ENCODE results near the gene ATF7IP2.
"Not testable (repeated sequence)": the region's sequence is repeated elsewhere in the genome, so short reads cannot be mapped to it uniquely, and the experiment has no call there.

ATF7IP2 gene, protein sequence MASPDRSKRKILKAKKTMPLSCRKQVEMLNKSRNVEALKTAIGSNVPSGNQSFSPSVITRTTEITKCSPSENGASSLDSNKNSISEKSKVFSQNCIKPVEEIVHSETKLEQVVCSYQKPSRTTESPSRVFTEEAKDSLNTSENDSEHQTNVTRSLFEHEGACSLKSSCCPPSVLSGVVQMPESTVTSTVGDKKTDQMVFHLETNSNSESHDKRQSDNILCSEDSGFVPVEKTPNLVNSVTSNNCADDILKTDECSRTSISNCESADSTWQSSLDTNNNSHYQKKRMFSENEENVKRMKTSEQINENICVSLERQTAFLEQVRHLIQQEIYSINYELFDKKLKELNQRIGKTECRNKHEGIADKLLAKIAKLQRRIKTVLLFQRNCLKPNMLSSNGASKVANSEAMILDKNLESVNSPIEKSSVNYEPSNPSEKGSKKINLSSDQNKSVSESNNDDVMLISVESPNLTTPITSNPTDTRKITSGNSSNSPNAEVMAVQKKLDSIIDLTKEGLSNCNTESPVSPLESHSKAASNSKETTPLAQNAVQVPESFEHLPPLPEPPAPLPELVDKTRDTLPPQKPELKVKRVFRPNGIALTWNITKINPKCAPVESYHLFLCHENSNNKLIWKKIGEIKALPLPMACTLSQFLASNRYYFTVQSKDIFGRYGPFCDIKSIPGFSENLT

DNA sequence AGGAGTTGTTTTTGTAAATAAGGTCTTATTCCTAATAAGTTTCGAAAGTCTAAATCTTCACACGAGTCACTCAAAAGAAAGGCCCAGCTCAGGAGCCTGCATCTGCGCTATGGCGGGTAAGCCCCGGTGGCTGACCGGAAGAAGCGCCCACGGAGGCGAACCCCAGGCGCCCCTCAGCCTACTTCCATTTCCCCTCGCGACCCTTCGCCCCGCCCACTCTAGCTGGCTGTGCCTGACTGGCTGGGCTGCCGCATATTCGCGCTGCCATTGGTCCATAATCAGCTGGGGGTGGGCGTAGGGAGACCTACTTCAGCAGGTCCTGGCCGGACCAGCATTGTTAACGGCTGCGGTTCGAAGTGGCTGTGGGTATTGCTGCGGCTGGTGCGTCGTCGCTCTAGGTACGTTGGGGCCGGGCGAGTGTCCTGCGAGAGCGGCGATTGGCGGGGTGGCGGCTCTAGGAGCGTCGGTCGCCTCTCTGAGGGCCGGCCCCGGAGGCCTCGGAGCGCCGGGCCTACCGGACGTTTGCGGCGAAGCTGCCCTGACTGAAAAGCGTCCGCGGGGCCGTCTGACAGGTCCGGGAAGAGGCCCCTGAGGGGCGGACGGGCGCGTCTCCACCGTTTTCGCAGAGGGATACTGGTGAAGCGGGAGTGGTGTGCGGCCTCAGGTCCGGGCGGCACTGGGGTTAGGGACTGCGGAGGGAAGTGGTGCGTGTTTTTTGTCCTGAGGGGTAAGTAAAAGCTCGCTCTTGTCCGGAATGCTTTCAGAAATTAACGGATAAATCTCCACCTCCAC is at the start of gene ATF7IP2:
TSS of gene ATF7IP2 (plus strand) at position 337 of the 792 bp plus-strand sequence. CDS start 44,560 bp downstream, outside the sequence.
- Histone ChIP-seq H3K9ac (ENCODE audit: low read length) (peak within 1 kb of the TSS; percentile 85), H3K36me3 (ENCODE audit: control insufficient read depth, insufficient read depth, low read length) (no peaks in the 10 kb centered on the region), H3K9me3 (ENCODE audit: control insufficient read depth, low read length) (no peaks in the 10 kb centered on the region), H3K27me3 (ENCODE audit: control insufficient read depth, insufficient read depth, low read length) (no peaks in the 10 kb centered on the region), H3K4me1 (ENCODE audit: control insufficient read depth, insufficient read depth, low read length) (no peaks in the 10 kb centered on the region), H3K4me3 (ENCODE audit: low read length) (peak within 1 kb of the TSS; percentile 66)

DNA sequence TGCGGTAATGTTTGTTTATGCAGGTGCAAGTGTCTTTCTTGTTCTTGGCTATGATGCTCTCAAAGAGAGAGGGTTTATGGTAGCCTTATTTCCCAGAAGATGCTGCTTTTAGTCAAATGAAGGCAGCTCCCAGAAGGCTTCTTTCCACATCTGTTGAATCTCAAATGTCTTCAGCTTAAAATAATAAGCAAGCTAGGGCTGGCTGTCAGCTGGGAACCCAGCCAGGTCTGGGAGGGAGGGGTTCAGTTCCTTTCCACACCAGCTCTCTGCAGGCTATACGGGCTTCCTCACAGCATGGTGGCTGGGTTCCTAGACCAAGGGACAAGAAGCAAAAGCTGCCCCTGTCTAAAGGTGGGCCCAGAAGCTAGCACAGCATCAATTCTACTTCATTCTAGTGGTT is 47.4 kb upstream of the ATF7IP2 start:
- peaks cover 21% of the 10 kb centered on the region for H3K4me1 ChIP-seq (ENCODE audit: control insufficient read depth, insufficient read depth, low read length)
- no peak overlapping the region for H3K4me3 ChIP-seq (ENCODE audit: low read length)
- peaks cover 30% of the 10 kb centered on the region for H3K9me3 ChIP-seq (ENCODE audit: control insufficient read depth, low read length)
- H3K9ac ChIP-seq (ENCODE audit: low read length), result no peak overlapping the region
- H3K27me3 ChIP-seq (ENCODE audit: control insufficient read depth, insufficient read depth, low read length), result no peaks in the 10 kb centered on the region
- H3K36me3 ChIP-seq (ENCODE audit: control insufficient read depth, insufficient read depth, low read length), result no peaks in the 10 kb centered on the region

DNA sequence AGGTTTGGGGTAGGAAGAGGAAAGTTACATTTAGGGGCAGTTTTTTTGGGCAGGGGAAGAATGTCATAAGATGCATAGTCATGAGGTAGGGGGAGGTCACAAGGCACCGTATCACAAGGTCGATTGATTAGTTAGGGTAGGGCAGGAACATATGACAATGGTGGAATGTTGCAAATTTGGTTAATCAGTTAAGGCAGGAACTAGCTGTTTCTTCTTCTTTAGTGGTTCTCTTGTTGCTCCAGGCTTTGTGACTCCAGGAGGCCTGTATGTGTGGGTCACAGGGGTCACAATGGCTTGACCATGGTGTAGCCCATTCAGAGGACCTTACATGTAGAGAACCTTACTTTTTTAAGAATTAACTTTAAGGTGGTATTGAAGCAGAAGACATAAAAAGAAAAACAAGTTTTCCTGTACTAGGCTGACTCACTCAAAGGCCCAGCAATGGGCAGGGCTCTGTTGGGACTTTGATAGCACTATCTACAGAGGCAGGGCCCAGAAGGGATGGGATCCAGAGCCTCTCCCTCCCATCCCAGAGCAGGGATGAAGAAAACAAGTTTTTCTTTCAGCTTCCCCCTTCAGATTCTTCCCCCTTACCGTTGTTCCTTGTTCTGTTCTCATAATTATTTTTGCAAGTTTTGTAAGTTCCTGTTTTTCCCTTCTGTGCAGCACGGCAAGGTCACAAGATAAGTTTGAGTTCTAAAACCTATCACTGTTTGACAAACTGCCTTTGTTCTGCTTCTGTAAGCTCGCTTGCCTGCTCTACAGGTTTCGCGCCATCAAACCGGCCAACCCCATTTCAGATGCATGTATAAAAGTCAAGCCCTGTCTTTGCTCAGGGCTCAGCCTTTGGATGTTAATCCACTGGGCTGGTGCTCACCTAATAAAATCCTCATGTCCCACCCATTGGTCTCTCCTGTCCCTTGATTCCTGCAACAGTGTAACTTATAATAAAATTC is 45.8 kb upstream of the ATF7IP2 start:
- H3K9ac ChIP-seq (ENCODE audit: low read length), result no peak overlapping the region
- peaks cover 5% of the 10 kb centered on the region for H3K4me1 ChIP-seq (ENCODE audit: control insufficient read depth, insufficient read depth, low read length)
- no peaks in the 10 kb centered on the region for H3K27me3 ChIP-seq (ENCODE audit: control insufficient read depth, insufficient read depth, low read length)
- H3K36me3 ChIP-seq (ENCODE audit: control insufficient read depth, insufficient read depth, low read length), result no peaks in the 10 kb centered on the region
- no peak overlapping the region for H3K4me3 ChIP-seq (ENCODE audit: low read length)
- H3K9me3 ChIP-seq (ENCODE audit: control insufficient read depth, low read length), result peaks cover 30% of the 10 kb centered on the region

DNA sequence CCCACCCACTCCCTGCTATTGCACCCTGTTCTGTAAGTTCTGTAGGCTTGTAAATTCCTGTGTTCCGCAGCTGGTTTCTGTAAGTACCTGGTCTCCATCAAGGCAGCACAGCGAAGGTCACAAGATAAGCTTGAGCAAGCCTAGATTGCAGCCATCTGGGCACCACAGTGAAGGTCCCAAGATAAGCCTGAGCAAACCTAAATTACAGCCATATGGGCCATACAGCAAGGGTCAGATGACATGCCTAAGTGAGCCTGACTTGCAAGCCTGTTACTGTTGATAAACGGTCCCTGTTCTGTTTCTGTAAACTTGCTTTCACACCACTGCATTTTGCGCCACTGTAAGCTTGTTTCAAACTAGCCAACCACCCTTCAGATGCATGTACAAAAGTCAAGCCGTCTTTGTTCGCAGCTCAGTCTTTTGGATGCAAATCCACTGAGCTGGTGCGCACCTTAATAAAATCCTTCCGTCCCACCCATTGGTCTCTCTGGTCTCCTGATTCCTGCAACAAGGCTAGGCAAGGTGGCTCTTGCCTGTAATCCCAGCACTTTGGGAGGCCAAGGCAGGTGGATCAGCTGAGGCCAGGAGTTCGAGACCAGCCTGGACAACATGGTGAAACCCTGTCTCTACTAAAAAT is 42.6 kb upstream of the ATF7IP2 start:
- no peak overlapping the region for H3K4me3 ChIP-seq (ENCODE audit: low read length)
- H3K4me1 ChIP-seq (ENCODE audit: control insufficient read depth, insufficient read depth, low read length), result peaks cover 3% of the 10 kb centered on the region
- no peak overlapping the region for H3K9ac ChIP-seq (ENCODE audit: low read length)
- H3K27me3 ChIP-seq (ENCODE audit: control insufficient read depth, insufficient read depth, low read length), result no peaks in the 10 kb centered on the region
- H3K9me3 ChIP-seq (ENCODE audit: control insufficient read depth, low read length), result peaks cover 30% of the 10 kb centered on the region
- H3K36me3 ChIP-seq (ENCODE audit: control insufficient read depth, insufficient read depth, low read length), result no peaks in the 10 kb centered on the region

DNA sequence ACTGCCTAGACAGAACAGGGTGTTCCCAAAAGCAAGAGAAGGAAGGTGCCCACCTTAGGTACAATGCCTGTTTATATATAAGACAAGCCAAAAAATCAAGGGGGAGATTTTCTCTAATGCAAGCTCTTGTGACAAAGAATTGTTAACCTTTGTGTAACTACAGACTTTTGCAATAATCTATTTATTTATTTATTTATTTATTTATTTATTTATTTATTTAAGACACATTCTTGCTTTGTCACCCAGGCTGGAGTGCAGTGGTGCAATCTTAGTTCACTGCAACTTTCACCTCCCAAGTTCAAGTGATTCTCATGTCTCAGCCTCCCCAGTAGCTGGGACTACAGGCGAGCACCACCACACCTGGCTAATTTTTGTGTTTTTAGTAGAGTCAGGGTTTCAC is 41.2 kb upstream of the ATF7IP2 start:
- H3K27me3 ChIP-seq (ENCODE audit: control insufficient read depth, insufficient read depth, low read length); H3K4me3 ChIP-seq (ENCODE audit: low read length); H3K9ac ChIP-seq (ENCODE audit: low read length); H3K36me3 ChIP-seq (ENCODE audit: control insufficient read depth, insufficient read depth, low read length); H3K4me1 ChIP-seq (ENCODE audit: control insufficient read depth, insufficient read depth, low read length): not testable (repeated sequence)
- H3K9me3 ChIP-seq (ENCODE audit: control insufficient read depth, low read length), result peaks cover 22% of the 10 kb centered on the region

DNA sequence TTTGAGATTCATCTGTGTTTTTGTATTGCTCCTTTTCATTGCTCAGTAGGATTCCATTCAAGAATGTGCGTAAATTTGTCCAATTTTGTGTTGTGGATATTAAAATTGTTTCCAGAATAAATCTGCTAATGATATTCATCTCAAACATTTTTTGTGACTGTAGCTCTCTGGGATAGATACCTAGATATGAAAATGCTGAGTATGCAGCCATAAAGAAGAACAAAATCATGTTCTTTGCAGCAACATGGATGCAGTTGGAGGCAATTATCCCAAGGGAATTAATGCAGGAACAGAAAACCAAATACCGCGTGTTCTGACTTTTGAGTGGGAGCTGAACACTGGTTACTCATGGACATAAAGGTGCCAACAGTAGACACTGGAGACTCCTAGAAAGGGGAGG is 40.2 kb upstream of the ATF7IP2 start:
- Histone ChIP-seq H3K27me3 (ENCODE audit: control insufficient read depth, insufficient read depth, low read length) (no peaks in the 10 kb centered on the region), H3K4me1 (ENCODE audit: control insufficient read depth, insufficient read depth, low read length) (no peaks in the 10 kb centered on the region), H3K36me3 (ENCODE audit: control insufficient read depth, insufficient read depth, low read length) (no peaks in the 10 kb centered on the region), H3K9me3 (ENCODE audit: control insufficient read depth, low read length) (peaks cover 17% of the 10 kb centered on the region), H3K4me3 (ENCODE audit: low read length) (no peak overlapping the region), H3K9ac (ENCODE audit: low read length) (no peak overlapping the region)

DNA sequence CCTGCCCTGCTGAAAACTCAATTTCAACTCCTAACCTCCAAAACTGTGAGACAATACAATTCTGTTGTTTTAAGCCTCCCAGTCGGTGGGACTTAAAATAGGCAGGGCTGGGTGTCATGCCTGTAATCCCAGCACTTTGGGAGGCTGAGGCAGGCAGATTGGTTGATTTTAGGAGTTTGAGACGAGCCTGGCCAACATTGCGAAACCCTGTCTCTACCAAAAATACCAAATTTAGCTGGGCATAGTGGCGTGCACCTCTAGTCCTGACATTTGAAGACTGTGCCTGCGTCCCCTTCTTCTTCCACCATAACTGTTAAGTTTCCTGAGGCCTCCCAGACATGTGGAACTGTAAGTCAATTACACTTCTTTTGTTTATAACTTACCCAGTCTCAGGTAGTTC is 36.0 kb upstream of the ATF7IP2 start:
- H3K4me3 ChIP-seq (ENCODE audit: low read length), result no peak overlapping the region
- H3K36me3 ChIP-seq (ENCODE audit: control insufficient read depth, insufficient read depth, low read length), result no peaks in the 10 kb centered on the region
- H3K9me3 ChIP-seq (ENCODE audit: control insufficient read depth, low read length), result no peaks in the 10 kb centered on the region
- H3K27me3 ChIP-seq (ENCODE audit: control insufficient read depth, insufficient read depth, low read length), result no peaks in the 10 kb centered on the region
- no peak overlapping the region for H3K9ac ChIP-seq (ENCODE audit: low read length)
- H3K4me1 ChIP-seq (ENCODE audit: control insufficient read depth, insufficient read depth, low read length), result no peaks in the 10 kb centered on the region

DNA sequence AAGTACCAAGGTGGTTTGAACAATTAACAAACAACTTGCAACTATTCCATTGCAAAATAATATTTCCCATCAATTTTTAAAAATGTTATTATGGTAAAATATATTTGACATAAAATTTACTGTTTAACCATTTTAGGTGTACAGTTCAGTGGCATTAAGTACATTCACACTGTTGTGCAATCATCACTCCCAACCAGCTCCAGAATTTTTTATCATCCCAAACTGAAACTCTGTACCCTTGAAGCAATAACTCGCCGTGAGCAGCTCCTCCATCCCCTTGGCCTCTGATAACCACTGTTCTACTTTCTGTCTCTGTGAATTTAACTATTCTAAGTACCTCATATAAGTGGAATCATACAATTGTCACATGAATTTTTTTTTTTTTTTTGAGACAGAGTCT is 33.6 kb upstream of the ATF7IP2 start:
- Histone ChIP-seq H3K9me3 (ENCODE audit: control insufficient read depth, low read length) (peaks cover 11% of the 10 kb centered on the region), H3K4me1 (ENCODE audit: control insufficient read depth, insufficient read depth, low read length) (peaks cover 11% of the 10 kb centered on the region), H3K36me3 (ENCODE audit: control insufficient read depth, insufficient read depth, low read length) (no peaks in the 10 kb centered on the region), H3K4me3 (ENCODE audit: low read length) (no peak overlapping the region), H3K9ac (ENCODE audit: low read length) (no peak overlapping the region), H3K27me3 (ENCODE audit: control insufficient read depth, insufficient read depth, low read length) (no peaks in the 10 kb centered on the region)

DNA sequence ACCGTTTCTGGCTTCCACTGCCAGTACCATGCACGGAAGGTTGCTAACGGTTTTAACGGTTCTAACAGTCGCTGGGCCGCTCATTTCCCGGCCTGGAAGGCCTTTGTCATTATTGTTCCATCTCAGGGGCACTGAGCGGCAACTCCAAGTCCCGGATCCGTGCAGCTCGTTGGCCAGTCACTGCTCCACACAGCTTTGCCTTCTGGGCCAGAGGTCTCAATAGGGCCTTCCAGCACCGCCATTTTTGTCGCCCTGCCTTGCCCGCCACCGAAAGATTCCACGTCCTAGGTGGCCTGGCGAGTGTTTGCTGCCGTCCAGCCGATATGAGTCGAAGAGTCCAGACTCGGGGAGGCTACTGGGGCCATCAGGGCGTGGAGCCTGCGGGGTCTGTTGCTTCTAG is 30.3 kb upstream of the ATF7IP2 start:
- no peaks in the 10 kb centered on the region for H3K27me3 ChIP-seq (ENCODE audit: control insufficient read depth, insufficient read depth, low read length)
- H3K4me1 ChIP-seq (ENCODE audit: control insufficient read depth, insufficient read depth, low read length), result peaks cover 19% of the 10 kb centered on the region
- no peaks in the 10 kb centered on the region for H3K36me3 ChIP-seq (ENCODE audit: control insufficient read depth, insufficient read depth, low read length)
- no peak overlapping the region for H3K9ac ChIP-seq (ENCODE audit: low read length)
- H3K4me3 ChIP-seq (ENCODE audit: low read length), result no peak overlapping the region
- peaks cover 11% of the 10 kb centered on the region for H3K9me3 ChIP-seq (ENCODE audit: control insufficient read depth, low read length)

DNA sequence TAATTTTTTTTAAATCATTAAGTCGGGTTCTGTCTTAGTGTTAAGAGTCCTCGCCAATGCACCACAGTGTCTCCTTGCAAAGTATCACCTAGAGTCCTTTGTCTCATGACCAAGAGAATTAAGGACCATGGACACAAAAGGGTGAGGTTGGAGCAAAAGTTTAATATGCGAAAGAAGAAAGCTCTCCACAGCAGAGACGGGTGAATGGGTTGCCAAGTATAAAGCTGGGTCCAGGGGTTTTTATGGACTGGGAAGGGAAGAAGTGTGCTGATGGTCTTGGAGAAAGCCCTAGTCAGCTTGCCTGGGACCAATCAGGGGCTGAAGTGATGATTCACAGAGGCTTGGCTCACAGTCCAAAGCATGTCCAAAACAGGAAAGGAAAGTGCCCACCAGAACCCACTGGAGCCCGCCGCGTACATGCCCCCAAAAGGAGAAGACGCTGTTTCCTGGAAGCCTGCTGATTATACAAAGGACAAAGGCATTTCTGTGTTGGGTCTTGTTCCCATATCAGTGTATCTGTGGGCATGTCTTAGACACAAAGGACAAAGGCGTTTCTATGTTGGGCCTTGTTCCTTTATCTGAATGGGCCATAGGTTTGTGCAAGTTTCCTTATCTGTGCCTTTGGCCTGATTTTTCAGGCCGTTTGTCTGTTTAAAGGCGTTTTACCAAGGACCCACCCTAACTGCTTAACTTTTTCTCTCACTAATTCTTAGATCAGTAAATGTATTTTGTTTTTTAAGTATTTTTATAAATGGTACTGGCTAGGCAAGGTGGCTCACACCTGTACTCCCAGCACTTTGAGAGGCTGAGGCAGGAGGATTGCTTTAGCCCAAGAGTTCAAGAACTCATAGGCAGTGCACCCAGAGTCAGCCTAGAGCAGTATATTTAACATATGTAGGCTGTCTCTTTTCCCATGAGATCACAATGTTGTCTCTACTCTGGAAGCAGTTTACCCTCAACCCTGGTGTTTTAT is 28.7 kb upstream of the ATF7IP2 start:
- Histone ChIP-seq H3K4me1 (ENCODE audit: control insufficient read depth, insufficient read depth, low read length) (peaks cover 22% of the 10 kb centered on the region), H3K9ac (ENCODE audit: low read length) (no peak overlapping the region), H3K27me3 (ENCODE audit: control insufficient read depth, insufficient read depth, low read length) (peaks cover 1% of the 10 kb centered on the region), H3K9me3 (ENCODE audit: control insufficient read depth, low read length) (peaks cover 11% of the 10 kb centered on the region), H3K4me3 (ENCODE audit: low read length) (no peak overlapping the region), H3K36me3 (ENCODE audit: control insufficient read depth, insufficient read depth, low read length) (no peaks in the 10 kb centered on the region)
